Amniotic stem cell (primary cell): ENCODE results near the gene GAGE1.
"Not testable (repeated sequence)": the region's sequence is repeated elsewhere in the genome, so short reads cannot be mapped to it uniquely, and the experiment has no call there.

Experiments used
- DNase-seq: peaks from one replicate; lab custom pipeline; 2025; lab: John Stamatoyannopoulos, UW

The GAGE1 gene, protein sequence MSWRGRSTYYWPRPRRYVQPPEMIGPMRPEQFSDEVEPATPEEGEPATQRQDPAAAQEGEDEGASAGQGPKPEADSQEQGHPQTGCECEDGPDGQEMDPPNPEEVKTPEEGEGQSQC

DNA sequence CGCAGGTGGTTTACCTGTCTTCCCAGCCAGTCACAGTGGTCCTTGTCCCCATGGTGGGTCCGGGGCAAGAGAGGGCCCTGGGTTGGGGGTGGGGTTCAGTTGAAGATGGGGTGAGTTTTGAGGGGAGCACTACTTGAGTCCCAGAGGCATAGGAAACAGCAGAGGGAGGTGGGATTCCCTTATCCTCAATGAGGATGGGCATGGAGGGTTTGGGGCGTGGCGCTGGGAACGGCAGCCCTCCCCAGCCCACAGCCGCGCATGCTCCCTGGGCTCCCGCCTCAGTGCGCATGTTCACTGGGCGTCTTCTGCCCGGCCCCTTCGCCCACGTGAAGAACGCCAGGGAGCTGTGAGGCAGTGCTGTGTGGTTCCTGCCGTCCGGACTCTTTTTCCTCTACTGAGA, at the start of gene GAGE1:
Gene GAGE1, plus strand, starts transcription at position 301 of the 400 bp plus-strand sequence. CDS start 1,155 bp downstream, outside the sequence.
- not testable (repeated sequence) for DNase-seq

DNA sequence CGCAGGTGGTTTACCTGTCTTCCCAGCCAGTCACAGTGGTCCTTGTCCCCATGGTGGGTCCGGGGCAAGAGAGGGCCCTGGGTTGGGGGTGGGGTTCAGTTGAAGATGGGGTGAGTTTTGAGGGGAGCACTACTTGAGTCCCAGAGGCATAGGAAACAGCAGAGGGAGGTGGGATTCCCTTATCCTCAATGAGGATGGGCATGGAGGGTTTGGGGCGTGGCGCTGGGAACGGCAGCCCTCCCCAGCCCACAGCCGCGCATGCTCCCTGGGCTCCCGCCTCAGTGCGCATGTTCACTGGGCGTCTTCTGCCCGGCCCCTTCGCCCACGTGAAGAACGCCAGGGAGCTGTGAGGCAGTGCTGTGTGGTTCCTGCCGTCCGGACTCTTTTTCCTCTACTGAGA, 47.8 kb upstream of the GAGE1 start, which contains the start of gene GAGE12E:
Gene GAGE12E, plus strand, starts transcription at position 301 of the 400 bp plus-strand sequence. CDS start 1,155 bp downstream, outside the sequence.
- DNase-seq: not testable (repeated sequence)

DNA sequence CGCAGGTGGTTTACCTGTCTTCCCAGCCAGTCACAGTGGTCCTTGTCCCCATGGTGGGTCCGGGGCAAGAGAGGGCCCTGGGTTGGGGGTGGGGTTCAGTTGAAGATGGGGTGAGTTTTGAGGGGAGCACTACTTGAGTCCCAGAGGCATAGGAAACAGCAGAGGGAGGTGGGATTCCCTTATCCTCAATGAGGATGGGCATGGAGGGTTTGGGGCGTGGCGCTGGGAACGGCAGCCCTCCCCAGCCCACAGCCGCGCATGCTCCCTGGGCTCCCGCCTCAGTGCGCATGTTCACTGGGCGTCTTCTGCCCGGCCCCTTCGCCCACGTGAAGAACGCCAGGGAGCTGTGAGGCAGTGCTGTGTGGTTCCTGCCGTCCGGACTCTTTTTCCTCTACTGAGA, 38.3 kb upstream of the GAGE1 start, which contains the start of gene GAGE12F:
Gene GAGE12F, plus strand, starts transcription at position 301 of the 400 bp plus-strand sequence. CDS start 1,155 bp downstream, outside the sequence.
- not testable (repeated sequence) for DNase-seq

DNA sequence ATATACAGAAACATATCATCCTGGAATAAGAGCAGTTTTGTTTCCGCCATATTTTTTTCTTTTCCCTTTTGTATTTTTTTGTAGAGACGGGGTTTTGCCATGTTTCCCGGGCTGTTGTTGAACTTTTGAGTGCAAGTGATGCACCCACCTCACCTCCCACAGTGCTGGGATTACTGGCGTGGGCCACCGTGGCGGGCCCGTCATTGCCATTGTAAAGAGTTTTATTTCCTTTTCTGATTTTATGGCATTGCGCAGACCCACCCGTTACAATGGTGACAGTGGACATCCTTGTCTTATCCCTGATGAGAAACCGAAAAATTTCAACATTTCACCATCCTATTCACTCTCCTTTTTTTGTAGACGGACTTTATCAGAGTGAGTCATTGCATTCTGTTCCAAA, 30.1 kb upstream of the GAGE1 start:
- DNase-seq: not testable (repeated sequence)

DNA sequence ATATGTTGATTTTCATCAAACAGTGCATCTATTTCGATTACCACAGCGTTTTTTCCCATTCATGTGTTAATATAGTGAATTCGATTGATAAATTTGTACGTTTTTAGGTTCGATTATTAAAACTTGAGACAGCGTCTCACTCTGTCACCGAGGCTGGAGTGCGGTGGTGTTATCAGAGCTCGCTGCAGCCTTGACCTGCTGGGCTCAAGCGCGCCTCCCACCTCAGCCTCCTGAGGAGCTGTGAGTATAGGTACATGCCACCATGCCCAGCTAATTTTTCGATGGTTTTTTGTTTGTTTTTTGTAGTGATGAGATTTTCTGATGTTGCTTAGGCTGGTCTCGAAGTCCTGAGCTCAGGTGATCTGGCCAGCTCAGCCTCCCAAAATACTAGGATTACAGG, 29.7 kb upstream of the GAGE1 start:
- not testable (repeated sequence) for DNase-seq

DNA sequence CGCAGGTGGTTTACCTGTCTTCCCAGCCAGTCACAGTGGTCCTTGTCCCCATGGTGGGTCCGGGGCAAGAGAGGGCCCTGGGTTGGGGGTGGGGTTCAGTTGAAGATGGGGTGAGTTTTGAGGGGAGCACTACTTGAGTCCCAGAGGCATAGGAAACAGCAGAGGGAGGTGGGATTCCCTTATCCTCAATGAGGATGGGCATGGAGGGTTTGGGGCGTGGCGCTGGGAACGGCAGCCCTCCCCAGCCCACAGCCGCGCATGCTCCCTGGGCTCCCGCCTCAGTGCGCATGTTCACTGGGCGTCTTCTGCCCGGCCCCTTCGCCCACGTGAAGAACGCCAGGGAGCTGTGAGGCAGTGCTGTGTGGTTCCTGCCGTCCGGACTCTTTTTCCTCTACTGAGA, 28.7 kb upstream of the GAGE1 start, which contains the start of gene GAGE12G:
Gene GAGE12G, plus strand, starts transcription at position 301 of the 400 bp plus-strand sequence. CDS start 1,155 bp downstream, outside the sequence.
- DNase-seq: not testable (repeated sequence)

DNA sequence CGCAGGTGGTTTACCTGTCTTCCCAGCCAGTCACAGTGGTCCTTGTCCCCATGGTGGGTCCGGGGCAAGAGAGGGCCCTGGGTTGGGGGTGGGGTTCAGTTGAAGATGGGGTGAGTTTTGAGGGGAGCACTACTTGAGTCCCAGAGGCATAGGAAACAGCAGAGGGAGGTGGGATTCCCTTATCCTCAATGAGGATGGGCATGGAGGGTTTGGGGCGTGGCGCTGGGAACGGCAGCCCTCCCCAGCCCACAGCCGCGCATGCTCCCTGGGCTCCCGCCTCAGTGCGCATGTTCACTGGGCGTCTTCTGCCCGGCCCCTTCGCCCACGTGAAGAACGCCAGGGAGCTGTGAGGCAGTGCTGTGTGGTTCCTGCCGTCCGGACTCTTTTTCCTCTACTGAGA, 19.2 kb upstream of the GAGE1 start, which contains the start of gene GAGE12H:
Gene GAGE12H, plus strand, starts transcription at position 301 of the 400 bp plus-strand sequence. CDS start 1,155 bp downstream, outside the sequence.
- not testable (repeated sequence) for DNase-seq

DNA sequence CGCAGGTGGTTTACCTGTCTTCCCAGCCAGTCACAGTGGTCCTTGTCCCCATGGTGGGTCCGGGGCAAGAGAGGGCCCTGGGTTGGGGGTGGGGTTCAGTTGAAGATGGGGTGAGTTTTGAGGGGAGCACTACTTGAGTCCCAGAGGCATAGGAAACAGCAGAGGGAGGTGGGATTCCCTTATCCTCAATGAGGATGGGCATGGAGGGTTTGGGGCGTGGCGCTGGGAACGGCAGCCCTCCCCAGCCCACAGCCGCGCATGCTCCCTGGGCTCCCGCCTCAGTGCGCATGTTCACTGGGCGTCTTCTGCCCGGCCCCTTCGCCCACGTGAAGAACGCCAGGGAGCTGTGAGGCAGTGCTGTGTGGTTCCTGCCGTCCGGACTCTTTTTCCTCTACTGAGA, 9.6 kb upstream of the GAGE1 start, which contains the start of gene GAGE2A:
Gene GAGE2A, plus strand, starts transcription at position 301 of the 400 bp plus-strand sequence. CDS start 1,155 bp downstream, outside the sequence.
- DNase-seq: not testable (repeated sequence)

DNA sequence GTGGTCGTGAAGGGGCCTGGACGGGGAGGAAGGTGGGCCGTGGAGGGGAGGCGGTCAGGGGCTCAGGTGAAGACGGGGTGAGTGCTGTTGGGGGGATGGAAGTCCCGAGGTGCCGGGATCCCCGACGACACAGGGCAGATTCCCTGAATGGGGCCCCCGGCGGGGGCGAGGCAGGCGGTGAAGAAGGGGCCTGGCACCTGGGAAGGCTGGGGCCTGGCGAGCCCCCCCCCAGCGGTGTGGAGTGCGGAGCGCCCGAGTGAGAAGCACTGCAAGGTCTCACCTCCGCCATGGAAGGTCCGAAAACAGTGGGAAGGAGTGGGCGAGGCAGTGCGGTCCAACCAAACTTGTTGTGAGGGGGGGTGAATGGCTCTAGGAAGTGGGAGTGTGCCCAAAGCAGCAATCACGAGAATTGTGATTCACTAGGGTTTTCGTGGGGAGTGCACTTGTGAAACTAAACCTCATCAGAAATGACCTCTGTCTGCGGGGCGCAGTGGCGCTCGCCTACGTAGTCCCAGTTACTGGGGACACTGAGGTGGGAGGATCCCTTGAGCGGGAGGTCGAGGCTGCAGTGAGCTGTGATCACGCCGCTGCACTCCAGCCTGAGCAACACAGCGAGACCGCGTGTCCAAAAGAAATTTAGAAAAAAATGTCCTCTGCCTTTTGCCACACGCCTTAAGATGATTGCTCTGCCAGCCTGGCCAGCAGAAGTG, 8.9 kb upstream of the GAGE1 start:
- DNase-seq: not testable (repeated sequence)

DNA sequence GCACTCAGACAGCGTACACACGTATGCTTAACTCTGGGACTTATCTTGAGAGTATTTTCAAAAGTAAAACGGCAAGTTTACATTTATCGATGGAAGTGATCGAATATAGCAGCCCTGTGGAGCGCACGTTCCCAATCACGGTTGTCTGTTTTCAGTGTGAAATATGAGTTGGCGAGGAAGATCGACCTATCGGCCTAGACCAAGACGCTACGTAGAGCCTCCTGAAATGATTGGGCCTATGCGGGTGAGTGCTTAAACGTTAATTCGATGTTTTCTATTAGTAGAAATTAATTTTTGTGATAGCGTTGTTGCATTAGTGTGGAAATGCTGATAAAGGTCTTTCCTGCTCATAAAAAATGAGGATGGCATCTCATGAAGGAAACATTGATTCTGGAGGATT, 8.3 kb upstream of the GAGE1 start:
- not testable (repeated sequence) for DNase-seq

DNA sequence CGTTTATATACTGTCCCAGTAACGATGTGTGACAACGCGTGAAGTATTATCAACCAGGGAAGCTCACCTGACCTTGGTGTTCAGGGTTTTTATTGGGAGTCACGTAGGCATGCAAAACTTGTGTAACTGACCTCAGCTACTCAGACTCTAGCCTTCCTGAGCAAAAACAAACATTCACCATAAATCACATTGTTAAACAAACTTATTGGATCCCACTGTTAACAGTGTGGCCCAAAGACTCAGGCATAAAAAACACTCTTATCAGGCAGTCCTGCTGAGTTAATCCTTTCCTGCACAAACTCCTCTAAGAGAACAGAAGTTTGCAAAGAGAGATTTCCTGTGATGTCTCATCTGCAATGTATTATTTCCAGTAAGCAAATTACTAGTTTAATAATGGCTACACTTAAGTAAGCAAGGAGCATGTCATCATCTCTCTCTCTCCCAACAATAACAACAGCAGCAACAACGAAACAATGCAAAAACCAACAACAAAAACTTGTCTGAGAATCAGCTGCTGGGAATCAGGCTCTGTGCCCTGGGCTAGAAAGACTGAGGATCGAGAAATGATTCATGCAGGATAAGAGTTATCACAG, 12.0 kb downstream of the GAGE1 start:
- no peak for DNase-seq

DNA sequence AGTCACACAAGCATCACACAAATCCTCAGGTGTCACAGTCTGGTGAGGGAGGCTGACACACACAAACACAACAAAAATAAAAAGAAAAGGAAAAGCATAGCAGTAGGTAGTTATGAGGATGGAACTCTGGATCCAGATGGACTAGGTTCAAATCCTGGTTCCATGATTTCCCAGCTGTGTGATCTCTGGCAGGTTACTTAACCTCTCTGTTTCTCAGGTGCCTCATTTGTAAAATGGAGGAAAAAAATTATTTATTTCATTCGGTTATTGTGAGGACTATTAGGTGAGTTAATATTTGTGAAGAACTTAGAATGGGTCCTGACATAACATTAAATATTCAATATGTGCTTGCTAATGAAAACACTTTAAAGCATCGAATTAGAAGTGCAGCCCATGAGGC, 19.8 kb downstream of the GAGE1 start:
- DNase-seq: no peak

DNA sequence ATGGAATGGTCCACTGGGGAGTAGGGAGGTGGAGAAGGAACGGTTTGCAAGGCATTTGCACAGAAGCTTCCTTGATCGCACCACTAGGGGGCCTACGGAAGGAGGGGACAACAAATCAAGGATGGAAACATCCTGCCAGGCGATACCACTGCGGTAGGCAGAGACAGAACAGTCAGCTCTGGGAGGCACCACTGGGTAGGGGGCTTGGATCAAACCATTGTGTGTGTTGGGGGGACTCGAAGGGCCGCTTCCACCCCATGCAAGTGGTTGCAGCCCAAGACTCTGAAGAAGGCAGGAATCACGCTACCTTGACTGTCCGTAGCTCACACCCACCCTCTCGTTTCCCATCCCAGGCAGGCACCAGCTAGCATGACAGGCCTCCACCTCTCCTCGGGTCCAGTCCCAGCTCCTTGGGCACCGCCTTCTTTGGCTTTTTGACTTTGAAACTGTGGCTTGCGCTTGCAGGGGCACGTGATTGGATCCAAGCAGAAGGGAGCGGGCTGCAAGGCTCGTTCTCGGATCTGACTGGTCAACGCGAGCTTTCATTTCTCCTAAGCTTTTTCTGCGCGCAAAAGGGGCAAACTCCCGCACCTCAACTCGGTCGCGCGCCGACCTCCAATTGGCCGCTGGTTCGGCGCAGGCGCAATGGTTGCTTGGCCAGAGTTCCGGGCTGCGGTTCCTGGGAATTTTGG, 28.4 kb downstream of the GAGE1 start:
- DNase-seq: no peak

DNA sequence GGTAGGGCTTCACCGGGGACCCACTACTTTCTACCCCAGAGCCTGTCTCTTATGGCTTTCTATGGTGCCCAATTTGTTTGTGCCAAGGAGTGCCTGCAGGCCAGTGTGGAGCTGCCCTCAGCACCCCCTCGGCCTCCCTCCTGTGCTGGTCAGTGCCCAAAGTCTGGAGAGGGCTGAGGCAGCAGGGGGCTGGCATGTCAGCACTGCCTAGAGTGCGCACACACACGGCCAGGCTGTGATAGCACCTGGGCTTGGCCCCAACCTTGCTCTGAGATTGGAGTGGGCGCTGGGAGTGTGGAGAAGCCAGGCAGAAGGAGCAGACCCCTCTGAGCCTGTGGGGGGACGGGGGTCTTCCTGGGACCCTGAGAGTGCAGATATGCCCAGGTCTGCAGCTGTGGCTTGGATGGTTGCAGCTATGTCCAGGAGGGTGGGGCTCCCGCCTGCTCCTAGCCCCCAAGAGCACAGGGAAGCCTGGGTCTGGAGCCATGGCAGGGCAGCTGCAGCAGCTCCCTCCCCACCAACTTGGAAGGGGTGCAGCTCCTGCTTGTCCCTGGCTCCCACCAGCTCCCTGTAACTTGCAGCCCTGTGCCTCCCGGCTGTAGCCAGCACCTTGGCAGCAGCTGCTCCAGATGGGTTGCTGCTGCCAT, 46.3 kb downstream of the GAGE1 start:
- DNase-seq: no peak

DNA sequence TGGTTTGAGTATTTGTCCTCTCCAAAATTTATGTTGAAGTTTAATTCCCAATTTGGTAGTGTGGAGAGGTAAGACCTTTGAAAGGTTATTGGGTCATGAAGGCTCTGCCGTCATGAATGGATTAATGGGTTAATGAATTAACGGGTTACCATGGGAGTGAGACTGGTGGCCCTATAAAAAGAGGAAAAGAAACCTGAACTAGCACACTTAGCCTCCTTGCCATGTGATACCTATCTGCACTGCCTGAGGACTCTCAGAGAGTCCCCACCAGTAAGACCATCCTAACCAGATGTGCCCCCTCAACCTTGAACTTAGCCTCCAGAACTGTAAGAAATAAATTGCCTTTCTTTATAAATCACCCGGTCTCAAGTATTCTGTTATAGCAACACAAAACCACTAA, 57.7 kb downstream of the GAGE1 start:
- no peak for DNase-seq
